GM23338 (cell line): ENCODE measurements around the gene SERPINI1. TPM values are rescaled to one million over a fixed set of nuclear protein-coding genes. Genes with fewer than 3 reads are reported as not detected.

Experiments
- ATAC-seq: fragments of 200-7000 bp; cut with Tn5 transposase; 3 replicates; pipeline ENCODE4 v1.9.1; 2020
- DNase-seq: peaks from one replicate; pipeline ENCODE4 v3.0.0-alpha.2; 2015; ENCODE audit warnings: low spot score
- H2AFZ ChIP-seq: fragments of 200-600 bp; sonication (generic); 2 replicates; pipeline ENCODE4 v1.8.0; 2016; ENCODE audit warnings: antibody characterized with exemption, mild to moderate bottlenecking, moderate library complexity
- H3F3A ChIP-seq: fragments of 200-600 bp; sonication (generic); replicated peaks from 2 replicates; pipeline ENCODE4 v1.8.0; 2017; ENCODE audit warnings: antibody characterized with exemption, mixed run types, low read depth
- H3K27ac ChIP-seq: fragments of 200-600 bp; sonication (generic); 2 replicates; pipeline ENCODE4 v1.6.1; 2016; ENCODE audit warnings: low read depth
- H3K27me3 ChIP-seq: fragments of 200-600 bp; sonication (generic); 2 replicates; pipeline ENCODE4 v1.8.0; 2016; ENCODE audit warnings: mild to moderate bottlenecking, mixed run types, moderate library complexity; ENCODE audit not compliant: insufficient read depth
- H3K36me3 ChIP-seq: fragments of 200-600 bp; sonication (generic); 2 replicates; pipeline ENCODE4 v1.8.0; 2016; ENCODE audit warnings: mild to moderate bottlenecking; ENCODE audit not compliant: insufficient read depth
- H3K4me1 ChIP-seq: fragments of 200-600 bp; sonication (generic); 2 replicates; pipeline ENCODE4 v1.8.0; 2016; ENCODE audit warnings: mild to moderate bottlenecking, moderate library complexity; ENCODE audit not compliant: insufficient read depth
- H3K4me2 ChIP-seq: fragments of 200-600 bp; sonication (generic); 2 replicates; pipeline ENCODE4 v1.7.1; 2017; ENCODE audit warnings: mixed run types
- H3K4me3 ChIP-seq: fragments of 200-600 bp; sonication (generic); 2 replicates; pipeline ENCODE4 v1.6.1; 2016; ENCODE audit warnings: mixed run types
- H3K79me2 ChIP-seq: fragments of 200-600 bp; sonication (generic); replicated peaks from 2 replicates; pipeline ENCODE4 v1.8.0; 2017; ENCODE audit warnings: mild to moderate bottlenecking; ENCODE audit not compliant: insufficient read depth
- H3K9me2 ChIP-seq: fragments of 200-600 bp; sonication (generic); 2 replicates; pipeline ENCODE4 v1.8.0; 2017; ENCODE audit not compliant: insufficient read depth
- H4K20me1 ChIP-seq: fragments of 200-600 bp; sonication (generic); replicated peaks from 2 replicates; pipeline ENCODE4 v1.8.0; 2017; ENCODE audit warnings: mild to moderate bottlenecking; ENCODE audit not compliant: insufficient read depth
- H3K27ac Mint-ChIP-seq: 2 replicates; pipeline ENCODE4 v1.8.0; 2020; ENCODE audit warnings: inconsistent platforms, mild to moderate bottlenecking, moderate library complexity, mixed read lengths
- H3K27me3 Mint-ChIP-seq: 3 replicates; pipeline ENCODE4 v1.8.0; 2022; ENCODE audit warnings: low read depth, mild to moderate bottlenecking, moderate library complexity, mixed read lengths, inconsistent platforms; ENCODE audit not compliant: insufficient read depth, poor library complexity
- H3K36me3 Mint-ChIP-seq: 3 replicates; pipeline ENCODE4 v1.8.0; 2021; ENCODE audit warnings: low read depth, mild to moderate bottlenecking, inconsistent platforms, moderate library complexity, mixed read lengths
- H3K4me1 Mint-ChIP-seq: 3 replicates; pipeline ENCODE4 v1.8.0; 2020; ENCODE audit warnings: mild to moderate bottlenecking, inconsistent platforms, mixed read lengths
- H3K4me3 Mint-ChIP-seq: 3 replicates; pipeline ENCODE4 v1.8.0; 2021; ENCODE audit warnings: moderate library complexity, mild to moderate bottlenecking, inconsistent platforms, mixed read lengths
- H3K9me3 Mint-ChIP-seq: 3 replicates; pipeline ENCODE4 v1.8.0; 2020; ENCODE audit warnings: moderate library complexity, mild to moderate bottlenecking, inconsistent platforms, mixed read lengths
- CREB1 ChIP-seq: fragments of 250-450 bp; sonication (Bioruptor Pico); IDR thresholded peaks from 2 replicates; pipeline ENCODE4 v1.5.0; 2020; ENCODE audit warnings: low read depth, mild to moderate bottlenecking, moderate library complexity
- EZH2 ChIP-seq: fragments of 200-600 bp; sonication (generic); IDR thresholded peaks from one replicate; pipeline ENCODE4 v1.8.0; 2017; ENCODE audit warnings: antibody characterized with exemption, mild to moderate bottlenecking, low read depth; ENCODE audit not compliant: unreplicated experiment
- EZH2phosphoT487 ChIP-seq: fragments of 200-600 bp; sonication (generic); IDR thresholded peaks from one replicate; pipeline ENCODE4 v1.8.1; 2018; ENCODE audit warnings: antibody characterized with exemption; ENCODE audit not compliant: unreplicated experiment
- NANOG ChIP-seq: IDR thresholded peaks from 2 replicates; pipeline ENCODE4 v1.6.1; 2016; ENCODE audit warnings: antibody characterized with exemption, borderline replicate concordance
- POLR2AphosphoS5 ChIP-seq: IDR thresholded peaks from 2 replicates; pipeline ENCODE4 v1.6.1; 2016; ENCODE audit warnings: antibody characterized with exemption, low read depth
- STAT1 ChIP-seq: IDR thresholded peaks from one replicate; pipeline ENCODE4 v1.6.1; 2016; ENCODE audit warnings: antibody characterized with exemption; ENCODE audit not compliant: unreplicated experiment
- ZNF114 ChIP-seq: fragments of 250-450 bp; sonication (Bioruptor Pico); IDR thresholded peaks from 2 replicates; pipeline ENCODE4 v1.5.0; 2020; ENCODE audit warnings: mild to moderate bottlenecking, moderate library complexity
- polyA plus RNA-seq: library from polyadenylated mRNA; unstranded; fragments of >200 nt; fragmentation: Nextera tagmentation; extraction: Ambion mirVana; gene quantifications from 2 replicates; pipeline ENCODE4 v1.2.1, GENCODE V29; 2016
- total RNA-seq: library from RNA; depleted of rRNA; stranded (reverse); fragments of >200 nt; shearing (Covaris generic); gene quantifications from 2 replicates; pipeline ENCODE4 v1.2.3, GENCODE V29; 2014
- TF ChIP-seq, protein P1 (sequence below): IDR thresholded peaks from 2 replicates; pipeline ENCODE4 v1.6.1; 2016; ENCODE audit warnings: antibody characterized with exemption
- TF ChIP-seq, protein P2 (sequence below), 2 experiments: fragments of 200-600 bp in 1 of 2; sonication (generic) in 1 of 2; conservative IDR thresholded peaks; 2 replicates each; pipeline versions ENCODE4 v1.5.1 to v1.6.1; 2016 to 2017; ENCODE audit warnings: antibody characterized with exemption in 2 of 2, low read depth in 2 of 2, mild to moderate bottlenecking in 2 of 2, moderate library complexity in 1 of 2
- TF ChIP-seq, protein P3 (sequence below): fragments of 250-450 bp; sonication (Bioruptor Pico); IDR thresholded peaks from 2 replicates; pipeline ENCODE4 v1.5.0; 2020; ENCODE audit warnings: mild to moderate bottlenecking, moderate library complexity

The SERPINI1 gene
- total and polyA plus RNA-seq, 2 experiments from 2014 or later = 9.2 to 26.6 TPM

DNA sequence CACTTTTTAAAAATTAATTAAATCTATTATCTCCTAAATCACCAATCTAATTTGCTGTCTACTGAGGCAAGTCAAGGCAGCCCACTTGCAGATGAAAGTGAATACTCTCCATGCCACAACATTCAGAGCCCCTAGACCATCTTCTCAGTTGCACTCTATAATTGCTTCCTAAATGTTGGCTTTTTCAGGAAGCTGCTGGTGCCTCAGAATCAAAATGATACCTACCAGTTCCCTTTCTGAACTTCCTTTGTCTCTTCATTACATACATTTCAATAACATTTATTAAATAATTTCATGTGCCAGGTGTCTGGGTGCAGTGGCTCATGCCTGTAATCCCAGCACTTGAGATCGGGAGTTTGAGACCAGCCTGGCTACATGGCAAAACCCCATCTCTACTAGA lies 124.1 kb downstream of the SERPINI1 start:
- Mint-ChIP-seq H3K27ac (no peak overlapping the region), H3K9me3 (no peaks in the 10 kb centered on the region), H3K36me3 (no peaks in the 10 kb centered on the region), H3K4me1 (peaks cover 21% of the 10 kb centered on the region), H3K4me3 (no peak overlapping the region), H3K27me3 (no peaks in the 10 kb centered on the region)
- DNase-seq = no peak
- Histone ChIP-seq H4K20me1 (no peaks in the 10 kb centered on the region), H3K4me2 (no peak overlapping the region), H3K27ac (no peak overlapping the region), H3K27me3 (no peaks in the 10 kb centered on the region), H3K4me3 (no peak overlapping the region), H3F3A (no peaks in the 10 kb centered on the region), H3K4me1 (peaks cover 14% of the 10 kb centered on the region), H2AFZ (no peak overlapping the region), H3K36me3 (no peaks in the 10 kb centered on the region), H3K79me2 (no peaks in the 10 kb centered on the region), H3K9me2 (no peaks in the 10 kb centered on the region)
- ATAC-seq = no peak
- TF ChIP-seq, protein P1, sequence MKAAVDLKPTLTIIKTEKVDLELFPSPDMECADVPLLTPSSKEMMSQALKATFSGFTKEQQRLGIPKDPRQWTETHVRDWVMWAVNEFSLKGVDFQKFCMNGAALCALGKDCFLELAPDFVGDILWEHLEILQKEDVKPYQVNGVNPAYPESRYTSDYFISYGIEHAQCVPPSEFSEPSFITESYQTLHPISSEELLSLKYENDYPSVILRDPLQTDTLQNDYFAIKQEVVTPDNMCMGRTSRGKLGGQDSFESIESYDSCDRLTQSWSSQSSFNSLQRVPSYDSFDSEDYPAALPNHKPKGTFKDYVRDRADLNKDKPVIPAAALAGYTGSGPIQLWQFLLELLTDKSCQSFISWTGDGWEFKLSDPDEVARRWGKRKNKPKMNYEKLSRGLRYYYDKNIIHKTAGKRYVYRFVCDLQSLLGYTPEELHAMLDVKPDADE = no peak
- TF ChIP-seq POLR2AphosphoS5 (no peak), ZNF114 (CRISPR knock-in tag) (no peak), EZH2phosphoT487 (no peak), CREB1 (CRISPR knock-in tag) (no peak), NANOG (no peak), STAT1 (no peak), EZH2 (no peak)
- TF ChIP-seq, protein P2, sequence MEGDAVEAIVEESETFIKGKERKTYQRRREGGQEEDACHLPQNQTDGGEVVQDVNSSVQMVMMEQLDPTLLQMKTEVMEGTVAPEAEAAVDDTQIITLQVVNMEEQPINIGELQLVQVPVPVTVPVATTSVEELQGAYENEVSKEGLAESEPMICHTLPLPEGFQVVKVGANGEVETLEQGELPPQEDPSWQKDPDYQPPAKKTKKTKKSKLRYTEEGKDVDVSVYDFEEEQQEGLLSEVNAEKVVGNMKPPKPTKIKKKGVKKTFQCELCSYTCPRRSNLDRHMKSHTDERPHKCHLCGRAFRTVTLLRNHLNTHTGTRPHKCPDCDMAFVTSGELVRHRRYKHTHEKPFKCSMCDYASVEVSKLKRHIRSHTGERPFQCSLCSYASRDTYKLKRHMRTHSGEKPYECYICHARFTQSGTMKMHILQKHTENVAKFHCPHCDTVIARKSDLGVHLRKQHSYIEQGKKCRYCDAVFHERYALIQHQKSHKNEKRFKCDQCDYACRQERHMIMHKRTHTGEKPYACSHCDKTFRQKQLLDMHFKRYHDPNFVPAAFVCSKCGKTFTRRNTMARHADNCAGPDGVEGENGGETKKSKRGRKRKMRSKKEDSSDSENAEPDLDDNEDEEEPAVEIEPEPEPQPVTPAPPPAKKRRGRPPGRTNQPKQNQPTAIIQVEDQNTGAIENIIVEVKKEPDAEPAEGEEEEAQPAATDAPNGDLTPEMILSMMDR (conservative IDR thresholded peaks at IDR 0.05; ENCODE audit: low read depth in 2 of 2) = no peak
- TF ChIP-seq, protein P3, sequence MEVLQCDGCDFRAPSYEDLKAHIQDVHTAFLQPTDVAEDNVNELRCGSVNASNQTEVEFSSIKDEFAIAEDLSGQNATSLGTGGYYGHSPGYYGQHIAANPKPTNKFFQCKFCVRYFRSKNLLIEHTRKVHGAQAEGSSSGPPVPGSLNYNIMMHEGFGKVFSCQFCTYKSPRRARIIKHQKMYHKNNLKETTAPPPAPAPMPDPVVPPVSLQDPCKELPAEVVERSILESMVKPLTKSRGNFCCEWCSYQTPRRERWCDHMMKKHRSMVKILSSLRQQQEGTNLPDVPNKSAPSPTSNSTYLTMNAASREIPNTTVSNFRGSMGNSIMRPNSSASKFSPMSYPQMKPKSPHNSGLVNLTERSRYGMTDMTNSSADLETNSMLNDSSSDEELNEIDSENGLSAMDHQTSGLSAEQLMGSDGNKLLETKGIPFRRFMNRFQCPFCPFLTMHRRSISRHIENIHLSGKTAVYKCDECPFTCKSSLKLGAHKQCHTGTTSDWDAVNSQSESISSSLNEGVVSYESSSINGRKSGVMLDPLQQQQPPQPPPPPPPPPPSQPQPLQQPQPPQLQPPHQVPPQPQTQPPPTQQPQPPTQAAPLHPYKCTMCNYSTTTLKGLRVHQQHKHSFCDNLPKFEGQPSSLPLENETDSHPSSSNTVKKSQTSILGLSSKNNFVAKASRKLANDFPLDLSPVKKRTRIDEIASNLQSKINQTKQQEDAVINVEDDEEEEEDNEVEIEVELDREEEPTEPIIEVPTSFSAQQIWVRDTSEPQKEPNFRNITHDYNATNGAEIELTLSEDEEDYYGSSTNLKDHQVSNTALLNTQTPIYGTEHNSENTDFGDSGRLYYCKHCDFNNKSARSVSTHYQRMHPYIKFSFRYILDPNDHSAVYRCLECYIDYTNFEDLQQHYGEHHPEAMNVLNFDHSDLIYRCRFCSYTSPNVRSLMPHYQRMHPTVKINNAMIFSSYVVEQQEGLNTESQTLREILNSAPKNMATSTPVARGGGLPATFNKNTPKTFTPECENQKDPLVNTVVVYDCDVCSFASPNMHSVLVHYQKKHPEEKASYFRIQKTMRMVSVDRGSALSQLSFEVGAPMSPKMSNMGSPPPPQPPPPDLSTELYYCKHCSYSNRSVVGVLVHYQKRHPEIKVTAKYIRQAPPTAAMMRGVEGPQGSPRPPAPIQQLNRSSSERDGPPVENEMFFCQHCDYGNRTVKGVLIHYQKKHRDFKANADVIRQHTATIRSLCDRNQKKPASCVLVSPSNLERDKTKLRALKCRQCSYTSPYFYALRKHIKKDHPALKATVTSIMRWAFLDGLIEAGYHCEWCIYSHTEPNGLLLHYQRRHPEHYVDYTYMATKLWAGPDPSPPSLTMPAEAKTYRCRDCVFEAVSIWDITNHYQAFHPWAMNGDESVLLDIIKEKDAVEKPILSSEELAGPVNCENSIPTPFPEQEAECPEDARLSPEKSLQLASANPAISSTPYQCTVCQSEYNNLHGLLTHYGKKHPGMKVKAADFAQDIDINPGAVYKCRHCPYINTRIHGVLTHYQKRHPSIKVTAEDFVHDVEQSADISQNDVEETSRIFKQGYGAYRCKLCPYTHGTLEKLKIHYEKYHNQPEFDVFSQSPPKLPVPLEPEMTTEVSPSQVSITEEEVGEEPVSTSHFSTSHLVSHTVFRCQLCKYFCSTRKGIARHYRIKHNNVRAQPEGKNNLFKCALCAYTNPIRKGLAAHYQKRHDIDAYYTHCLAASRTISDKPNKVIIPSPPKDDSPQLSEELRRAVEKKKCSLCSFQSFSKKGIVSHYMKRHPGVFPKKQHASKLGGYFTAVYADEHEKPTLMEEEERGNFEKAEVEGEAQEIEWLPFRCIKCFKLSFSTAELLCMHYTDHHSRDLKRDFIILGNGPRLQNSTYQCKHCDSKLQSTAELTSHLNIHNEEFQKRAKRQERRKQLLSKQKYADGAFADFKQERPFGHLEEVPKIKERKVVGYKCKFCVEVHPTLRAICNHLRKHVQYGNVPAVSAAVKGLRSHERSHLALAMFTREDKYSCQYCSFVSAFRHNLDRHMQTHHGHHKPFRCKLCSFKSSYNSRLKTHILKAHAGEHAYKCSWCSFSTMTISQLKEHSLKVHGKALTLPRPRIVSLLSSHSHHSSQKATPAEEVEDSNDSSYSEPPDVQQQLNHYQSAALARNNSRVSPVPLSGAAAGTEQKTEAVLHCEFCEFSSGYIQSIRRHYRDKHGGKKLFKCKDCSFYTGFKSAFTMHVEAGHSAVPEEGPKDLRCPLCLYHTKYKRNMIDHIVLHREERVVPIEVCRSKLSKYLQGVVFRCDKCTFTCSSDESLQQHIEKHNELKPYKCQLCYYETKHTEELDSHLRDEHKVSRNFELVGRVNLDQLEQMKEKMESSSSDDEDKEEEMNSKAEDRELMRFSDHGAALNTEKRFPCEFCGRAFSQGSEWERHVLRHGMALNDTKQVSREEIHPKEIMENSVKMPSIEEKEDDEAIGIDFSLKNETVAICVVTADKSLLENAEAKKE (CRISPR knock-in tag) = no peak
